Lower leg skin (tissue), 4 donors: Measurements from ENCODE around the gene CUEDC2. TPM values are rescaled to one million over a fixed set of nuclear protein-coding genes. Genes with fewer than 3 reads are reported as not detected.
A peak's percentile ranks its signal among the peaks of the same experiment; 100 is the strongest.

Source experiments
- DNase-seq, 2 donors: peaks; one replicate each; pipeline ENCODE4 v3.0.0-alpha.2; 2019; ENCODE audit warnings: low spot score in 2 of 2
- H3K4me3 ChIP-seq: fragments of 200-600 bp; sonication (generic); 2 replicates; pipeline ENCODE4 v1.5.1; 2017; ENCODE audit warnings: mild to moderate bottlenecking, low read depth; ENCODE audit not compliant: poor library complexity, severe bottlenecking
- CTCF ChIP-seq, 3 donors: fragments of 450-650 bp; IDR thresholded peaks; one replicate each; pipeline ENCODE4 v1.5.1; 2016; ENCODE audit warnings: antibody characterized with exemption in 3 of 3, mild to moderate bottlenecking in 3 of 3, moderate library complexity in 2 of 3
- POLR2A ChIP-seq, 2 donors: fragments of 450-650 bp; IDR thresholded peaks; one replicate each; pipeline ENCODE4 v1.6.1; 2016 to 2017; ENCODE audit warnings: antibody characterized with exemption in 2 of 2, mild to moderate bottlenecking in 1 of 2, moderate library complexity in 1 of 2
- WGBS, 2 donors: methylation state at CpG; one replicate each; pipeline ENCODE4 v1.1.5; 2018; 5-methylcytosine and 5-hydroxymethylcytosine counted together
- intact Hi-C: fragments of 100-400 bp; cut with DNase I; formaldehyde crosslinking; loops from one replicate; pipeline ENCODE4 v1.15.0; 2023; ENCODE audit warnings: low total_unique reads
- total RNA-seq, 4 donors: library from RNA; depleted of rRNA; stranded (reverse); fragments of >200 nt; gene quantifications; one replicate each; pipeline ENCODE4 v1.1.0, GENCODE V29; 2016

CUEDC2 gene
- 10 to 100 TPM; 30.3 to 51.2 (median 32.7) TPM for total RNA-seq

GRCh38 chr10:102432162-102432950, at the start of gene CUEDC2:
CUEDC2 (minus strand) TSS chr10:102432574; CDS start chr10:102425188, 7,386 bp downstream.
- WGBS, 2 donors = 0% methylated on average over 32 to 46 of the region's 52 CpGs
- peak within 1 kb of the TSS; percentile 69 for H3K4me3 ChIP-seq
- TF ChIP-seq CTCF (IDR thresholded peaks at IDR 0.05) (no peak), POLR2A (IDR thresholded peaks at IDR 0.05) (no peak)
- intact Hi-C loops = no loop called here
- DNase-seq = peak; percentile 96 to 99

- DNase-seq = no peak
- TF ChIP-seq CTCF (IDR thresholded peaks at IDR 0.05) (no peak), POLR2A (IDR thresholded peaks at IDR 0.05) (no peak)
- no peak overlapping the region for H3K4me3 ChIP-seq
- intact Hi-C loops = no loop called here
- 82 to 88% methylated on average over 9 of the region's 9 CpGs for WGBS, 2 donors
These were observed 48.0 kb upstream of the CUEDC2 start for GRCh38 chr10:102480396-102480795.

- DNase-seq = no peak
- intact Hi-C loops = loop anchor here (10.0 kb wide), 2 partner anchors 55 to 225 kb away; partner anchors contain the start of gene FBXL15
- H3K4me3 ChIP-seq = no peak overlapping the region
- TF ChIP-seq CTCF (IDR thresholded peaks at IDR 0.05) (no peak), POLR2A (IDR thresholded peaks at IDR 0.05) (no peak)
These were observed 47.3 kb upstream of the CUEDC2 start for GRCh38 chr10:102479651-102480050.

DNA sequence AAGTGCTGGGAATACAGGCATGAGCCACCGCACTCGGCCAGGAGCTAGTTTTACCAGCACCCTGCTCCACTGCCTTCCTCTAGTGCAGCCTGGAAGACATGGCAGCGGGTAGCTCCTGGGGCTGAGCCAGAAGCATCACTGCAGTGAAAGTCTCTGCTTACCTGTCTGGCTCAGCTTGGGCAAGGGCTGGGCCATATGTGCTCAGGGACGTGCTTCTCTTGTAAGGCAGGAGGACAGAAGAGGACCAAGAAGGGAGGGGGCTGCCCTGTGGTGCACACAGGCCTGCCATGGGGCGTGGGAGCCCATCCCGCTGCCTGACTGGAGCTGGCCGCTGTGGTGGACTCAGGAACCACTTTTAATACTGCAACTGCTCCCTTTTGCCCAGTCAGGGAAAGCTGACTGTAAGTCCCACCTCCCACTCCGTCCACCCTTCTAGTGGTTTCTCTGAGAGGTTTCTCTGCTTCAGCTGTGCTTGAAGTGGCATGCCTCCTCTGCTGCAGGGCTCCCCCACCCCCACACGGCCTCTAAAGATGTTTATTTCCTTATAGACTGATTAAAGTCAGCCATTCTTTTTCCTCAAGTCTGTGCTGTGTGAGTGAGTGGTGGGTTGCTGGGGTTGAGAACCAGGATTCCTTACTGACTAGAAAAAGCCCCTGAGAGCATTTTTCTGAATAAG, 44.2 kb upstream of the CUEDC2 start:
- intact Hi-C loops = loop anchor here (10.0 kb wide), 2 partner anchors 52 to 222 kb away; partner anchors contain the start of gene FBXL15
- no peak overlapping the region for H3K4me3 ChIP-seq
- TF ChIP-seq CTCF (IDR thresholded peaks at IDR 0.05) = no peak
- TF ChIP-seq POLR2A (IDR thresholded peaks at IDR 0.05) = no peak
- WGBS, 2 donors = 53 to 67% methylated on average over 7 to 9 of the region's 9 CpGs
- no peak for DNase-seq

DNA sequence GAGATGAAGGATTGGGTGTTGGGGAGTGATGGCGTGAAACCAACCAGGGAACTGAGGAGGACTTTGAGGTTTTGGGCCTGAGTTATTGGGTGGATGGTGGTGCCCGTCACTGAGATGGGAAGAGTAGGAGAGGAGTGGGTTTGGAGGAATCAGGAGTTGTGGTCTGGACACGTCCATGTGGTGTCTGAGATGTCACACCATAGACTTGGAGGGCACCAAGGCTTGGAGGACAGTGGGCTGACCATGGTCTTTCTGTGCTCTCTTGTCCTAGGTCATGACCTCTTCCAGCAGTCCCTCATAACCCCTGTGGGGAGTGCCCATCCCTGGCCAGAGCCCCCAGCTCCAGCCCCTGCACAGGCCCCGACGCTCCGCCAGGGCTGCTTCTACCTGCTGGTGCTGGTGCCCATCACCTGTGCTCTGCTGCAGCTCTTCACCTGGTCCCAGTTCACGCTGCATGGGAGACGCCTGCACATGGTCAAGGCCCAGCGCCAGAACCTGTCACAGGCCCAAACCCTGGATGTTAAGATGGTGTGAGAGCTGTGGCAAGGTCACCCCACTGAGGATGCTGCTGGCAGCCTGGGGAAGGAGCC, 43.2 kb upstream of the CUEDC2 start:
- TF ChIP-seq POLR2A (IDR thresholded peaks at IDR 0.05) (no peak), CTCF (IDR thresholded peaks at IDR 0.05) (no peak)
- 87 to 91% methylated on average over 9 of the region's 9 CpGs for WGBS, 2 donors
- intact Hi-C loops = loop anchor here (10.0 kb wide), 2 partner anchors 51 to 221 kb away; partner anchors contain the start of gene FBXL15
- DNase-seq = no peak
- no peak overlapping the region for H3K4me3 ChIP-seq
